Liver (tissue), 9 donors: ENCODE measurements around the gene BTRC. TPM values are rescaled to one million over a fixed set of nuclear protein-coding genes. Genes with fewer than 3 reads are reported as not detected.
"Not testable (repeated sequence)": the region's sequence is repeated elsewhere in the genome, so short reads cannot be mapped to it uniquely, and the experiment has no call there.

Source experiments
- DNase-seq: peaks from one replicate; pipeline ENCODE4 v3.0.0-alpha.2; 2017; ENCODE audit warnings: low spot score
- H3K27ac ChIP-seq, 2 donors: one replicate each; pipeline ENCODE4 v1.7.0; 2013; ENCODE audit warnings: inconsistent platforms in 2 of 2, low read length in 2 of 2, control low read depth in 1 of 2, low read depth in 1 of 2, mild to moderate bottlenecking in 1 of 2
- H3K27me3 ChIP-seq, 4 donors: one replicate each; pipeline versions ENCODE4 v1.6.1 to v1.7.0; 2013; ENCODE audit warnings: low read length in 3 of 4, inconsistent platforms in 1 of 4, mild to moderate bottlenecking in 1 of 4, moderate library complexity in 1 of 4; ENCODE audit not compliant: control insufficient read depth in 4 of 4, insufficient read depth in 4 of 4
- H3K36me3 ChIP-seq, 4 donors: one replicate each; pipeline versions ENCODE4 v1.6.1 to v1.7.0; 2013; ENCODE audit warnings: low read length in 3 of 4, mild to moderate bottlenecking in 3 of 4, low read depth in 1 of 4, moderate library complexity in 1 of 4; ENCODE audit not compliant: control insufficient read depth in 4 of 4, insufficient read depth in 3 of 4
- H3K4me1 ChIP-seq, 4 donors: one replicate each; pipeline versions ENCODE4 v1.6.1 to v1.7.0; 2013; ENCODE audit warnings: low read length in 3 of 4, mild to moderate bottlenecking in 3 of 4, moderate library complexity in 1 of 4; ENCODE audit not compliant: control insufficient read depth in 4 of 4, insufficient read depth in 4 of 4
- H3K4me3 ChIP-seq, 3 donors: one replicate each; pipeline versions ENCODE4 v1.6.1 to v1.7.0; 2013; ENCODE audit warnings: low read length in 3 of 3, control low read depth in 1 of 3, low read depth in 1 of 3, mild to moderate bottlenecking in 1 of 3
- H3K9ac ChIP-seq, 2 donors: one replicate each; pipeline ENCODE4 v1.7.0; 2013; ENCODE audit warnings: low read length in 2 of 2, mild to moderate bottlenecking in 2 of 2, moderate library complexity in 2 of 2, control low read depth in 1 of 2, low read depth in 1 of 2
- H3K9me3 ChIP-seq, 4 donors: one replicate each; pipeline versions ENCODE4 v1.6.1 to v1.7.0; 2013; ENCODE audit warnings: low read length in 3 of 4; ENCODE audit not compliant: control insufficient read depth in 4 of 4
- ATF3 ChIP-seq: IDR thresholded peaks from 2 replicates; pipeline ENCODE4 v1.6.1; 2016; ENCODE audit warnings: antibody characterized with exemption
- CTCF ChIP-seq: fragments of 150-350 bp; IDR thresholded peaks from 2 replicates; pipeline ENCODE4 v1.5.1; 2017; ENCODE audit warnings: improper control_type of control experiment, low read depth, low read length; ENCODE audit not compliant: missing input control
- EGR1 ChIP-seq, 2 donors: IDR thresholded peaks; 2 replicates each; pipeline ENCODE4 v1.6.1; 2016 to 2018; ENCODE audit warnings: antibody characterized with exemption in 2 of 2, low read depth in 2 of 2
- FOXA1 ChIP-seq: IDR thresholded peaks from 2 replicates; pipeline ENCODE4 v1.6.1; 2016; ENCODE audit warnings: antibody characterized with exemption
- HNF4A ChIP-seq, 2 donors: conservative IDR thresholded peaks; 2 replicates each; pipeline ENCODE4 v1.6.1; 2016; ENCODE audit warnings: antibody characterized with exemption in 2 of 2, mild to moderate bottlenecking in 2 of 2
- HNF4G ChIP-seq: IDR thresholded peaks from 2 replicates; pipeline ENCODE4 v1.6.1; 2016; ENCODE audit warnings: antibody characterized with exemption
- JUND ChIP-seq, 2 donors: IDR thresholded peaks; 2 replicates each; pipeline ENCODE4 v1.6.1; 2016; ENCODE audit warnings: antibody characterized with exemption in 2 of 2
- MAX ChIP-seq: IDR thresholded peaks from 2 replicates; pipeline ENCODE4 v1.6.1; 2016; ENCODE audit warnings: antibody characterized with exemption
- RAD21 ChIP-seq, 2 donors: IDR thresholded peaks; 2 replicates each; pipeline ENCODE4 v1.6.1; 2016; ENCODE audit warnings: antibody characterized with exemption in 2 of 2, mild to moderate bottlenecking in 2 of 2
- REST ChIP-seq: IDR thresholded peaks from 2 replicates; pipeline ENCODE4 v1.6.1; 2016; ENCODE audit warnings: antibody characterized with exemption, mild to moderate bottlenecking
- RXRA ChIP-seq, 2 donors: IDR thresholded peaks; 2 replicates each; pipeline ENCODE4 v1.6.1; 2017 to 2018; ENCODE audit warnings: antibody characterized with exemption in 2 of 2, mild to moderate bottlenecking in 1 of 2
- SP1 ChIP-seq: IDR thresholded peaks from 2 replicates; pipeline ENCODE4 v1.6.1; 2018; ENCODE audit warnings: antibody characterized with exemption, mild to moderate bottlenecking
- TAF1 ChIP-seq: conservative IDR thresholded peaks from 2 replicates; pipeline ENCODE4 v1.6.1; 2016; ENCODE audit warnings: antibody characterized with exemption, mild to moderate bottlenecking
- YY1 ChIP-seq: IDR thresholded peaks from 2 replicates; pipeline ENCODE4 v1.6.1; 2016; ENCODE audit warnings: antibody characterized with exemption, mild to moderate bottlenecking
- ZBTB33 ChIP-seq: IDR thresholded peaks from 2 replicates; pipeline ENCODE4 v1.6.1; 2016; ENCODE audit warnings: antibody characterized with exemption
- WGBS: extraction: QIAGEN DNeasy Blood & Tissue Kit; methylation state at CpG from one replicate; pipeline ENCODE4 v1.1.7; 2013; 5-methylcytosine and 5-hydroxymethylcytosine counted together
- polyA plus RNA-seq, 2 donors: library from polyadenylated mRNA; stranded (reverse) in 1 of 2; unstranded in 1 of 2; fragments of 200-250 nt in 1 of 2; fragments of >200 nt in 1 of 2; fragmentation: Nextera tagmentation in 1 of 2; extraction: Ambion mirVana in 1 of 2; gene quantifications; one replicate each; pipeline versions ENCODE4 v1.2.1 to v1.2.3, GENCODE V29; 2013 to 2015
- total RNA-seq, 2 donors: library from RNA; depleted of rRNA; stranded (reverse); fragments of >200 nt; gene quantifications; one replicate each; pipeline ENCODE4 v1.2.3, GENCODE V29; 2014
- donor health status: healthy.
- donor health status: healthy.
- donor health status: healthy.
- donor health status: healthy.
- donor health status: healthy.

The BTRC gene
- total and polyA plus RNA-seq, 4 donors: 2.7 to 28.2 (median 5.9) TPM

GRCh38 chr10:101322266-101323108 lies 31.5 kb upstream of the BTRC start:
- no peak for DNase-seq
- peaks cover 0 to 3% (median 0%) of the 10 kb centered on the region in 4 donors for H3K27me3 ChIP-seq
- H3K4me1 ChIP-seq: no peaks in the 10 kb centered on the region
- H3K9ac ChIP-seq: no peak overlapping the region
- no peaks in the 10 kb centered on the region for H3K36me3 ChIP-seq
- no peak overlapping the region for H3K27ac ChIP-seq
- TF ChIP-seq HNF4G (no peak), RXRA (IDR thresholded peaks at IDR 0.05) (no peak), TAF1 (no peak), REST (no peak), RAD21 (IDR thresholded peaks at IDR 0.05) (no peak), FOXA1 (no peak), SP1 (no peak)
- 70% methylated on average over 21 of the region's 21 CpGs for WGBS
- no peaks in the 10 kb centered on the region for H3K9me3 ChIP-seq
- no peak overlapping the region for H3K4me3 ChIP-seq

GRCh38 chr10:101323495-101323894 lies 30.5 kb upstream of the BTRC start:
- H3K4me3 ChIP-seq: no peak overlapping the region
- 87% methylated on average over 2 of the region's 2 CpGs for WGBS
- DNase-seq: no peak
- H3K9me3 ChIP-seq: no peaks in the 10 kb centered on the region
- H3K27ac ChIP-seq: no peak overlapping the region
- no peak for TF ChIP-seq FOXA1
- no peak for TF ChIP-seq ATF3
- TF ChIP-seq HNF4A (conservative IDR thresholded peaks at IDR 0.05): no peak
- TF ChIP-seq MAX: no peak
- no peak for TF ChIP-seq YY1
- no peak for TF ChIP-seq EGR1 (IDR thresholded peaks at IDR 0.05; ENCODE audit: low read depth in 2 of 2)
- no peak for TF ChIP-seq JUND (IDR thresholded peaks at IDR 0.05)
- TF ChIP-seq HNF4G: no peak
- TF ChIP-seq CTCF: no peak
- TF ChIP-seq ZBTB33: no peak
- TF ChIP-seq REST: no peak
- no peak for TF ChIP-seq TAF1
- no peak for TF ChIP-seq SP1
- TF ChIP-seq RXRA (IDR thresholded peaks at IDR 0.05): no peak
- H3K9ac ChIP-seq: no peak overlapping the region
- H3K4me1 ChIP-seq: no peaks in the 10 kb centered on the region
- H3K27me3 ChIP-seq: peaks cover 0 to 3% (median 0%) of the 10 kb centered on the region in 4 donors
- no peaks in the 10 kb centered on the region for H3K36me3 ChIP-seq

GRCh38 chr10:101327454-101327853 lies 26.5 kb upstream of the BTRC start:
- H3K36me3 ChIP-seq, H3K27me3 ChIP-seq, H3K9ac ChIP-seq, H3K4me1 ChIP-seq, H3K4me3 ChIP-seq, DNase-seq, H3K27ac ChIP-seq, H3K9me3 ChIP-seq: not testable (repeated sequence)
- WGBS: 87% methylated on average over 1 of the region's 1 CpG
